ENCODE data around the gene INPP5D. TPM values are rescaled to one million over a fixed set of nuclear protein-coding genes. Genes with fewer than 3 reads are reported as not detected.

INPP5D gene
- total RNA-seq, 1 donor from 2014 or later, result 43.6 TPM

- peak overlapping the region; percentile 77 for H3K27ac Mint-ChIP-seq
- intact Hi-C loops (cut with micrococcal nuclease), result loop anchor here (5.0 to 10.0 kb wide), 4 partner anchors 67 to 555 kb away; partner anchors contain the start of gene GIGYF2
- H3K27me3 Mint-ChIP-seq, result no peaks in the 10 kb centered on the region
- H3K4me3 Mint-ChIP-seq, result peak overlapping the region; percentile 87
- no peak for DNase-seq
- H3K9me3 Mint-ChIP-seq, result no peaks in the 10 kb centered on the region
- H3K4me1 Mint-ChIP-seq, result peaks cover 56% of the 10 kb centered on the region
- H3K36me3 Mint-ChIP-seq (ENCODE audit: low read depth), result peaks cover 26% of the 10 kb centered on the region
Observed at GRCh38 chr2:233252227-233252626, 192.1 kb downstream of the INPP5D start.

GRCh38 chr2:233255151-233255550 is 195.0 kb downstream of the INPP5D start:
- no peaks in the 10 kb centered on the region for H3K9me3 Mint-ChIP-seq
- peaks cover 49% of the 10 kb centered on the region for H3K36me3 Mint-ChIP-seq (ENCODE audit: low read depth)
- H3K27ac Mint-ChIP-seq, result peak overlapping the region; percentile 39
- DNase-seq, result no peak
- intact Hi-C loops (cut with micrococcal nuclease), result loop anchor here (10.0 kb wide), 2 partner anchors 70 to 470 kb away; no protein-coding TSS in a partner anchor
- peaks cover 55% of the 10 kb centered on the region for H3K4me1 Mint-ChIP-seq
- H3K27me3 Mint-ChIP-seq, result no peaks in the 10 kb centered on the region
- peak overlapping the region; percentile 49 for H3K4me3 Mint-ChIP-seq

- Mint-ChIP-seq H3K4me3 (no peak overlapping the region), H3K27me3 (no peaks in the 10 kb centered on the region), H3K36me3 (ENCODE audit: low read depth) (peaks cover 56% of the 10 kb centered on the region), H3K4me1 (peaks cover 52% of the 10 kb centered on the region), H3K27ac (no peak overlapping the region), H3K9me3 (no peaks in the 10 kb centered on the region)
- intact Hi-C loops (cut with micrococcal nuclease), result loop anchor here (10.0 kb wide), 2 partner anchors 71 to 471 kb away; no protein-coding TSS in a partner anchor
- no peak for DNase-seq
Observed at GRCh38 chr2:233256048-233256447, 195.9 kb downstream of the INPP5D start.

Other genes with a start within 250 kb of the INPP5D start
- 1.0 and 1.2 TPM in 2 replicates for gene SNORC, start 190.1 kb upstream of the INPP5D start, total RNA-seq
- gene NGEF, start 47.1 kb upstream of the INPP5D start, total RNA-seq, result 1.2 and 1.3 TPM in 2 replicates
- gene NEU2, start 27.7 kb upstream of the INPP5D start, total RNA-seq, result not detected in 2 replicates
- gene ATG16L1, start 191.3 kb downstream of the INPP5D start, total RNA-seq, result 36.7 and 37.9 TPM in 2 replicates
- gene SAG, start 247.5 kb downstream of the INPP5D start, total RNA-seq, result not detected in 2 replicates